Heart left ventricle (tissue), 13 donors: ENCODE data around the gene ARHGEF12.

Experiments
- CTCF ChIP-seq, 12 donors: fragments of 200-600 bp; sonication (generic) in 4 of 12; IDR thresholded peaks; one replicate each; pipeline versions ENCODE4 v1.5.0 to v1.8.0; 2018 to 2022; ENCODE audit warnings: antibody characterized with exemption in 12 of 12, mild to moderate bottlenecking in 5 of 12
- POLR2A ChIP-seq, 2 donors: fragments of 450-650 bp; IDR thresholded peaks; one replicate each; pipeline ENCODE4 v1.6.1; 2017; ENCODE audit warnings: antibody characterized with exemption in 2 of 2, mild to moderate bottlenecking in 2 of 2, moderate library complexity in 2 of 2
- donor health status: ischemic (EF 13 %, LVEDD 7.1; RV severe dilation, severe dysfunction).
- donor health status: DM: no; HTN: yes; CAD: no.
- donor health status: DM: no; HTN: no; CAD: no.
- donor health status: ischemic (EF 25% LVEDD 6.9; RV normal size, moderate dysfunction).
- donor health status: ischemic (EF 25% LVEDD 5.7; RV mildly dilated, moderate dysfunction).
- donor health status: ischemic (EF 35%, LVEDD 5.7; RV mildly dilated, moderate dysfunction).
- donor health status: nonischemic (EF 11% LVEDD 7.7; RV severe dilation, severe dysfunction).
- donor health status: DM: yes; HTN: yes; CAD: no.
- donor health status: PGD.
- donor health status: ischemic (EF 29% LVEDD 5.4; RV normal size, mild dysfunction).
- donor health status: nonischemic (EF 23%, LVEDD 6.1; RV moderate dilation, normal function).

- TF ChIP-seq POLR2A (IDR thresholded peaks at IDR 0.05) (no peak), CTCF (IDR thresholded peaks at IDR 0.05) (no peak)
These were observed 56.6 kb downstream of the ARHGEF12 start for GRCh38 chr11:120392793-120393192.
